ENCODE measurements around the gene OLFM4.

DNA sequence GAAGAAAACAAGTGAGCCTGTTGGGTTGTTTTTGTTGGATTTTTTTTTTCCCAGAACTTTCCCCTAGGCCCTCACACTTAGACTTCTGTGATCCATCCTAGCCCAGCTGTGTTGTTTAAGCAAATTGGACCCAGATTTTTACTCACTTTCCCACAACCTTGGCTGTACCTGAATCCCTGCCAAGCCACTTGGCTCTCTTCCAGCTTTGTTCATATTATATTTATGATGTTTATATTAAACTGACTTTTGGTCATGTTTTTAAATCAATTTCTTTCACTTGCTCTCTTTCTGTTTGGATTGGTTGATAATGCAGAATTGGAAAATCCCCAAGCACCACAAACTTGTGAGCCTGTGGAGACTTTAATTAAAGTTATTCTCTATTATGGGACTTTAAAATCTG lies 16.6 kb downstream of the OLFM4 start:
- TF ChIP-seq RARB (CRISPR knock-in tag; IDR thresholded peaks at IDR 0.05) (no peak), ZFP30 (CRISPR knock-in tag; IDR thresholded peaks at IDR 0.05) (no peak), ARNTL (CRISPR knock-in tag; IDR thresholded peaks at IDR 0.05; ENCODE audit: borderline replicate concordance, low read depth) (no peak)

Measured in SK-N-SH treated with all-trans-retinoic acid at 6 μM for 48 hours (cell line).